Urothelium cell line (cell line): ENCODE data around the gene C1QTNF1.

ENCODE experiments used
- DNase-seq: peaks from one replicate; pipeline ENCODE4 v3.0.0; 2011; ENCODE audit warnings: low spot score, mixed read lengths
- FAIRE-seq: peaks from 2 replicates; lab custom pipeline; 2011; peaks lifted over from hg19 to GRCh38; lab: Jason Lieb, UNC

The C1QTNF1 gene, protein sequence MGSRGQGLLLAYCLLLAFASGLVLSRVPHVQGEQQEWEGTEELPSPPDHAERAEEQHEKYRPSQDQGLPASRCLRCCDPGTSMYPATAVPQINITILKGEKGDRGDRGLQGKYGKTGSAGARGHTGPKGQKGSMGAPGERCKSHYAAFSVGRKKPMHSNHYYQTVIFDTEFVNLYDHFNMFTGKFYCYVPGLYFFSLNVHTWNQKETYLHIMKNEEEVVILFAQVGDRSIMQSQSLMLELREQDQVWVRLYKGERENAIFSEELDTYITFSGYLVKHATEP

DNA sequence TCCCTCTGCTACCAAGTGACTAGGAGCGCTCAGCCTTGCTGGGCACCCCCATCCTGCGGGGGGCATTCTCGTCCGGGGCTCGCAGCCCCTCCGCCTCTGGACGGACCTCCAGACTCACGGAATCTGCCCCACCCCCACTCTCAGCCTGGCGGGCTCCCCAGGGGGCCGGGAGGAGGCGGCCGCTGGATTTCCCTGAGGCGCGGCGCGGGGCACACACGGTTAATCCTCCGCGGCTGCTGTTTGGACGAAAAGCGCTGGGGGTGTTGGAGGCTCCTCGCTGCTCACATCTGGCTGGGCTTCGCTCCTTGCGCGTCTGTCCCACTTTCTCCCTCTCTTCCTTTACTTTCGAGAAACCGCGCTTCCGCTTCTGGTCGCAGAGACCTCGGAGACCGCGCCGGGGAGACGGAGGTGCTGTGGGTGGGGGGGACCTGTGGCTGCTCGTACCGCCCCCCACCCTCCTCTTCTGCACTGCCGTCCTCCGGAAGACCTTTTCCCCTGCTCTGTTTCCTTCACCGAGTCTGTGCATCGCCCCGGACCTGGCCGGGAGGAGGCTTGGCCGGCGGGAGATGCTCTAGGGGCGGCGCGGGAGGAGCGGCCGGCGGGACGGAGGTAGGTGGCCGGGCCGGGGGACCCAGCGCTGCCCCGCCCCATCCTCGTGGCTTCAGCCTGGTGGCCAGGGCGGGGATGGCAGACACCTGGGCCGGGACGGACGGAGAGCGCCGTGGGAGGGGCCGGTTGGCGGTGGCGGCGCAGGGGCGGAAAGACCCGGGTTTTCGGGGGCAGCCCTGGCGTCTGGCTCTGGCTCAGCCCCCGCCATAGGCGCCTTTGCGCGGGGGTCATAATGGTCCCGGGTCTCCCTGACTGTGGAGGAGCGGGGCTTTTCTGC lies at the start of gene C1QTNF1:
Gene C1QTNF1, plus strand, starts transcription at position 284 of the 886 bp plus-strand sequence. CDS start 19,800 bp downstream, outside the sequence.
- DNase-seq (no peak), FAIRE-seq (no peak)

DNA sequence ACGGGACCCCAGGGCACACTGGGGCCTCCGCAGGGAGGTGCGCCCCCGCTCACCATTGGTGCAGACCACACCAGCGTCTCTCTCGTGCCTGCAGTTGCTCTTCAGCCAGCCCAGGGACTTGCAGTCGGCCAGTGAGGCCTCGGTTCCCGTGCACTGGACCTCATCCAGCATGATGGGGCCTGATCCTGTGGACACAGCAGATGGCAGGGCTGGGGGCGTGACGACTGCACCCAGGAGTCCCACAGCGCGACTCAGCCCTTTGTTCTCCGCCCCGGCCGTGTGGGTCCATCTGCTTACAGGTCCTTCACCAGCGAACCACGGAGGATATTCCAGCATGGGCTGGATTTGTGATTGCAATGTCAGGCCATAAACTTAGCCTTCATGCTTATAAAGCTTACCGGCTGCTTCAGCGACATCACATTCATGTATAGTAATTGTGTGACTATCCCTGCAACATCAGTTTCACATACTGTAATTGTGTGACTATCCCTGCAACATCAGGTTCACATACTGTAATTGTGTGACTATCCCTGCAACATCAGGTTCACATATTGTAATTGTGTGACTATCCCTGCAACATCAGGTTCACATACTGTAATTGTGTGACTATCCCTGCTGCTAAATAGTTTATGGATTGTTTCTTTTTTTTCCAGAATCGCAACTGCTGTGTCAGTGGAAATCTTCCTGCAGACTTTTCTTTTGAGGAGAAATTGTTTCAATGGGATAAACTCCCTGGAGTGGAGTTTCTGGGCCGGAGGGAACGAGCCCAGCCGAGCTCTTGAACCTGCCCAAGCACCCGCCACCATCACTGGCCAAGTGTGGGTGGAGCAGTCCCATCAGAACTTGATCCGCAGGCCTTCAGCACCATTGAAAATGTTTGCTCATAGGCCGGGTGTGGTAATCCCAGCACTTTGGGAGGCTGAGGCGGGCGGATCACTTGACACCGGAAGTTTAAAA lies 49.1 kb upstream of the C1QTNF1 start:
- DNase-seq, result no peak
- FAIRE-seq, result peak; percentile 76

DNA sequence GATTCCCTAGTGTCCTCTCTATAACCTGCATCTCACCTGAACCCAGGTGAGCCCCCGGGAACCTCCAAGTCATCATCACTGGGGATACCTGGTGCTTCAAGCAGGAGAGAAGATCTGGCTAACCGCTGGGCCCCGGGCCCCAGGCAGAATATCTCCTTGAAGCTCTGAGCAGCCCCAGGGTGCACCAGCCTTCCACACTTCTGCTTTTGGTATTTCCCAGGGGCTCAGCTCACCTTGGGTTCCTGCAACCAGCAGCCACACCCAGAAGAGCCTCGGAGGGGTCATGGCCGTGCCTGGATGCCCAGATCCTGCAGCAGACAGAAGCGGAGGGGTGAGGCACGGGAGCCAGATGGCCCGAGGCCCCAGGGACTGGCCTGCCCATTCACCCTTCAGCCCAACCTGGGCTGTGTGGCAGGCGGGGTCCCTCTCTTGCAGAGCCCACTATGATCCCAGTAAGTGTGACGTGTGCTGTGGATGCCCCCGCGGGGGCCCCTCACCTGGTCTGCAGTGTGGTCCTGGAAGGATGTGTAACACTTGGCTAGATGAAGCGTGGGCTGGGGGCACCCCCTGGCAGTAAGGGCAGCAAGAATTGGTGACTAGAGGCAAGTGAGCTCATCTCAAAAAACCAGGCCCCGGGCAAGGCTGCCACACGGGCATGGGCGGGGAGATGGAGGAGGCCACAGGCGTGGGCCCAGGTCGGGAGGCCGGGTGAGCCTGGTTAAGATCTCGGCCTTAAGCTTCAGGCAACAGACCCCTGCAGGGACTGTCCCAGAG lies 46.9 kb upstream of the C1QTNF1 start:
- no peak for DNase-seq

DNA sequence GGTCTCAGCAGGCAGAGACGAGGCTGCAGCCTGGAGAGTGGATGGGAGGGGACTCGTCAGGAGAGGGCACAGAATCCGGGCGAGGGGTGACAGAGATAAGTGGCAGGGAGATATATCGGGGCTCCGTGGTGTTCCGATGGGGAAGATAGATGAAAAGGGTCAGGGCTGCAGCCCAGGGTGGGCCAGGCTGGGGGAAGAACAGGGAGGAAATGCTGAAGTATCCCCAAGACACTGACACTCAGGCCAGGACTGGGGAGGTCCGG lies 46.4 kb upstream of the C1QTNF1 start:
- no peak for FAIRE-seq

More for the DNA sequence above, 46.9 kb upstream of the C1QTNF1 start:
- no peak for FAIRE-seq

DNA sequence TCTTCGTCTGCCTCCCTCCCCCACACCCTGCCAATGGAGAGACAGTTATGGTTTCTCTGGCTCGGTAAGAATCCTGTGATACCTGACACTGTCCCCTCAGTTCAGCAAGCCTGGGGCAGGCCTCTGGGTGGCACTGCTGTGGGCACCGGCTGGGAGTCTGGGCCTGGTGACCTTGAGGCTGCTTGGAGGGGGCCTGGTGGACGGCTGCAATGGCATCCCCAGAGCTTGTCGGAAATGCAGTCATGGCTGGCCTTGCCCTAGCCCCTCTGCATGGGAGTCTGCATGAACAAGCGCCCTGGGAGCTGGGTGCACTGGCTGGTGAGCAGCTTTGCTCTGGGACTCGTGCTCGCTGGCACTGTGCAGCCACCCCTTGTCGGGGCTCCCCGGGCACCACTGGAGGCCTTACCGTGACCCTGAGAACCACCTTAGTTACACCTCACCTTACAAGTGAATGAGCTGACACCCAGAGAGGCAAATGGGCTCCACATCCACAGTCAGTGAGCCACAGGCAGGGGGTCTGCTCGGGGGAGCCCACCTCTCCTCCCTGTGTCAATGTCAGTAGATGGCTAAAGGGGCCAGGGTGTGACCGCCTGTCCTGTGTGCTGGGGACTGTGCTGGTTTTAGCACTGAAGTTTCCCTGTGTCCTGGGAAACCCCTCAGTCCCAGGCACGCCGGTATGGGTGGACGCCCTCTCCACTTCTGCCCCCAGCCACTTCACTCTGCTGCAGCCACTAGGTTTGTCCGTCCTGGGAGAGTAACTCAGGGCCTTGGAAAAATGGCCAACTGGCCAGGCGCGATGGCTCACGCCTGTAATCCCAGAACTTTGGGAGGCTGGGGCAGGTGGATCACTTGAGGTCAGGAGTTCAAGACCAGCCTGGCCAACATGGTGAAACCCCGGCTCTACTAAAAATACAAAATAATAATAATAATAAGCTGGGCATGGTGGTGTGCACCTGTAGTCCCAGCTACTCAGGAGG lies 45.7 kb upstream of the C1QTNF1 start:
- no peak for DNase-seq
- peak; percentile 17 for FAIRE-seq

More for the DNA sequence above, 46.4 kb upstream of the C1QTNF1 start:
- no peak for DNase-seq

DNA sequence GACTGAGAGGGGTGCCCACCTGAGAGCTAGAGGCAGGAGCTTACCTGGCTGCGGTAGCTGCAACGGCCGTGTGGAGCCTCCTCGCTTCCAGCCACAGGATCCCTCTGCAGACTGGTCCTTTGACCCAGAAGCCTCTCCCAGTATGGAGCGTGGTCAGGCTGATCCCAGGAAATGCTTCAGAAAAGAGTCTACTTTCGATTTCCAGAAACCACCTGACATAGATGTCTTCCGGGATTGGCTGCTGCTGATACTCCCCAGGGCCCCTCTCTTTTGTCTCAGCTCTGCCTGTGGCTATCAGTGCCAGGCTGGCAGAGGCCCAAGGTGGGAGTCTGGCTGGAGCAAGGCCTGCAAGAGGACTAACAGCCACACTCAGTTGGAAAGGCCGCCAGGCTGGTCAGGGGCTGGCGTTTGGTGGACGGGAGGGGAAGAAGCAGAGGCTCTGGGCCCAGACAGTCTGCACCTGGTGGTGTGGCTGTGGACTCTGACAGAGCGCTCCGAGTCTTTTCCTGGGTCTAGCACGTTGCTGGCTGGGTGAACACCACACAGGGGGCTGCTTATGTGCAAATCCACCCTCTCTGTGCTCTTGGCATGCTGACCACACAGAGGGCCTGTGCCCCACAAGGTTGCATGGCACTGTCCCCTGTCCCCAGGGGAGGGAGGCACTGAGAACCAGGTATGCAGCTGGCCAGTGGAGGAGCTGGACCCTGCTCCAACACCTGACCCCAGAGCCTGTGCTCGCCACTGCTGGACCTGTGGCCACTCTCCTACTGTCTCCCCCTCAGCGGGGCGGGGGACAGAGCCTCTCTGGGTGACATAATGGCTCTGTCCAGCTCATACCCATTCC lies 44.0 kb upstream of the C1QTNF1 start, which contains the start of gene LGALS3BP:
Gene LGALS3BP, minus strand, starts transcription at position 144 of the 844 bp plus-strand sequence. CDS start 2,732 bp downstream, outside the sequence.
- FAIRE-seq, result peak; percentile 73

DNA sequence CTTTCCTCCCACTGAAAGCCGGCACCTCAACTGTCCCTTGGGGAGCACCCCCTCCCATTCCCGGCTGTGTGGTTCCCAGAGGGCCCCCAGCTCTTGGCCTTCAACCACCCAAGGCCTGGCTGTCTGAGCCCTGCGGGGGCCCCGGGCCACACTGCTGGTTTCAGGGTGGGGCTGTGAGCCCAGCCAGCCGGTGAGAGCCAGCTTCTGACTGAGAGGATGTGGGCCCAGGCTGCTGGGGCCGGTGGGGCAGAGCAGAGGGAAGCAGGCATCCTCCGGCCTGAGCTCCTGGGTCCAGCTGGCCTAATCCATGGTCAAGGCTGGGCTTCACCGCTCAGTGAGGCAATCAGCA lies 43.4 kb upstream of the C1QTNF1 start:
- FAIRE-seq, result no peak

More for the DNA sequence above, 44.0 kb upstream of the C1QTNF1 start, which contains the start of gene LGALS3BP:
- DNase-seq, result peak; percentile 93

DNA sequence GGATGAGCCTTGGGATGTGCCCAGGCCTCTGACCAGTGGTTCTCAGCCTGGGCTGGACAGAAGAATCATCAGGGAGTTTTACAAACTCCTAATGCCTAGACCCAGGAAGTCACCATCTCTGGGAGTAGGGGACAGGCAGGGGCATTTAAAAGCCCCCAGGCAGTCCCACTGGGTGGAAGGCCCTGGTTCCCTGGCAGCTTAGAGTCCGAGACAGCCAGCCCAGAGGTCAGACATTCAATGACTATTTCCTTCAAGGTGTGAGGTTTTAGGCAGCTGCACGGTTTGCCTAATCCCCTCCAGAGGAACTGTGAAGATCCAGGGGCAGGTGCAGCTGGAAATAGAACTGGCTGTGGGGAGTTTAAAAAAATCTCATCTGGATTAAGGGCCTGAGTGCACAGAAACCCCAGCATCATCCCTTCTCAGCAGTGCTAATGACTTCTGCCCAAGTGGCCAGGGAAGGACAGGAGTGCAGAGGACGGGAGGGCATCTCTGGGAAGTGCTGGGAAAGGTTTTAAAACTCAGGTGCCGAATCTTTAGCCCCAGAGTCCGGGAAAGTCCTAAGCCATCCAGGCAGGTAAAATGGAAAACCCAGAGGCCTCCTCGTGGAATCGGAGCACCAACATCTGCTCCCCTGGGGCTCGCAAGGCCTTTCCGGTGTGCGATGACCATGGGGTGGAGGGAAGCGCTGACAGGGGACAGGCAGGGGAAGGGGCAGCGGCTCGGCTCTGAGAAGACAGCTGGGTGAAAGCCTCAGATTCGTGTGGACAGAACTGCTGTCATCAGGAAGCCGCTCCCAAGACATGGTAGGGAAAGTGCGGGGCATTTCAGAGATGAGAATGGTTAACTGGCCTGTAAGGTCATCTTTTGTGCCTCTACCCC lies 42.7 kb upstream of the C1QTNF1 start:
- no peak for FAIRE-seq
- DNase-seq, result no peak

More for the DNA sequence above, 43.4 kb upstream of the C1QTNF1 start:
- DNase-seq, result no peak

DNA sequence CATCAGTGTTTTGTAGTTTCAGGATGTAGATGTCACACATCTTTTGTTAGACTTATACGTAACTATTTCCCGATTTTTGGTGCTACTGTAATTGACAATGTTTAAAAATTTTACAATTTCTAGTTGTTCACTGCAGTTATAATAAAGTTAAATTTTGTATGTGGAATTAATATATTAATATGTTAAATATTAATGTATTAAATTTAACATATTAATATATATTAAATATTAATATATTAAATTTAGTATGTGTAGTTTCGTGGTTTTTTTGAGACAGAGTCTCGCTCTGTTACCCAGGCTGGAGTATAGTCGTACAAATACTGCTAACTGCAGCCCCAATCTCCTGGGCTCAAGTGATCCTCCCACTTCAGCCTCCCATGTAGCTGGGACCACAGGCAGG lies 38.6 kb upstream of the C1QTNF1 start:
- no peak for DNase-seq
- FAIRE-seq, result no peak

DNA sequence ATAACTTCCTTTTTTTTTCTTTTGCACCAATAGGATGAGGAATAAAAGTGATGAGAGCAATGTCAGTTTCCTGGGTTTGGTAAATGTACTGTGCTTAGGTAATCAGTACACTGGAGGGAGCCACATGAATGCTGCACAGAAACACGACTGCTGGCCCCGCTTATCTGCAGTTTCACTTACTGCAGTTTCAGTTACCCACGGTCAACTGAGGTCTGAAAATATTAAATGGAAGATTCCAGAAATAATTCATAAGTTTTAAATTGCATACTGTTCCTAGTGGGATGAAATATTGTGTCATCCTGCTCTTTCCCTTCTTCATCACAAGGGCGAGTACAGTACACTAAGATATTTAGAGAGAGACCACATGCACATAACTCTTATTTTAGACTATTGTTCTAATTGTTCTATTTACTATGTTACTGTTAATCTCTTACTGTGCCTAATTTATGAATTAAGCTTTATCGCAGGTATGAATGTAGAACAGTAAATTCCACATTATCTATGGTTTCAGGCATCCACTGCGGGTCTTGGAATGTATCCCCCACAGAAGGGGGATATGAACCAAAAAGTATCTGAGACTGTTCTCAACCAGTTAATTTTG lies 37.8 kb upstream of the C1QTNF1 start:
- FAIRE-seq, result no peak

DNA sequence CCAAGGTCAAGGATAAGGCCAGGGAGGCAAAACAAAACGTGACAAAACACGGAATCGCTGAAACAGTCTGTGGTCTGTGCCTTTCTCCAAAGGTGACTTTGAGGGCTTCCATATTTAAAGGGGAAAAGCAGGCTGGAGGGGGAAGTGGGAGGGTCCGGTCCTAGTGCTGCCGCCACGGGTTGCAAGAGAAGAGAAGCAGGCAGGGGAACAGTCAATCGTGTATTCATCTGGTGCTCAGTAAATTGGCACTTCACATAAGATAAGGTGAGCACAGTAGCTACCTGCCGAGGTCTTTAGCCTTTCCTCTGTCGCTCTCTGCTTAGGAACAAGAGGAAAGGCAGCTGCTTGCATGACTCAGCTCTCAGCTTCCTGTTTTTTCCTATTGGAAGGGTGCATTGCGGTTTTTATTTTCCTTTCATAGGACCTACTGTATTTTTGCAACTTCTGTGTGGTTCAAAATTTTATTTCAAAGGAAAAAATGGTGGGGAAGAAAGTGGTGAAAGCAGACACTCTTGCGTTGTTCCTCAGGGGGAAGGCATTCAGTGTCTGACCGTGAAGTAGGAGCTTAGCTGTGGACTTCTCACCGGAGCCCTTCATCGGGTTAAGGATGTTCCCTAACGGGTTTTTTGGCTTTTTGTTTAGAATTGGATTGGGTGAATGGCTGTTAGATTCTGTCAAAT lies 37.2 kb upstream of the C1QTNF1 start:
- FAIRE-seq (no peak), DNase-seq (peak; percentile 61)

More for the DNA sequence above, 37.8 kb upstream of the C1QTNF1 start:
- no peak for DNase-seq

DNA sequence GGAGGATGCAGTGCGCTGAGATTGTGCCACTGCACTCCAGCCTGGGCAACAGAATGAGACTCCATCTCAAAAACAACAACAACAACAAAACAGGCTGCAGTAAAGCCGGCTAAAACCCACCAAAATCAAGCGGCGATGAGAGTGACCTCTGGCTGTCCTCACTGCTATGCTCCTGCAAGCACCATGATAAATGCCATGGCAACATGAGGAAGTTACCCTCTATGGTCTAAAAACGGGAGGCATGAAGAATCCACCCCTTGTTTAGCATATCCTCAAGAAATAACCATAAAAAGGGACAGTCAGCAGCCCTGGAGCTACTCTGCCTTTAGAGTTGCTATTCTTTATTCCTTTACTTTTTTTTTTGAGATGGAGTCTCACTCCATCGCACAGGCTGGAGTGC lies 35.8 kb upstream of the C1QTNF1 start:
- no peak for FAIRE-seq
- no peak for DNase-seq

DNA sequence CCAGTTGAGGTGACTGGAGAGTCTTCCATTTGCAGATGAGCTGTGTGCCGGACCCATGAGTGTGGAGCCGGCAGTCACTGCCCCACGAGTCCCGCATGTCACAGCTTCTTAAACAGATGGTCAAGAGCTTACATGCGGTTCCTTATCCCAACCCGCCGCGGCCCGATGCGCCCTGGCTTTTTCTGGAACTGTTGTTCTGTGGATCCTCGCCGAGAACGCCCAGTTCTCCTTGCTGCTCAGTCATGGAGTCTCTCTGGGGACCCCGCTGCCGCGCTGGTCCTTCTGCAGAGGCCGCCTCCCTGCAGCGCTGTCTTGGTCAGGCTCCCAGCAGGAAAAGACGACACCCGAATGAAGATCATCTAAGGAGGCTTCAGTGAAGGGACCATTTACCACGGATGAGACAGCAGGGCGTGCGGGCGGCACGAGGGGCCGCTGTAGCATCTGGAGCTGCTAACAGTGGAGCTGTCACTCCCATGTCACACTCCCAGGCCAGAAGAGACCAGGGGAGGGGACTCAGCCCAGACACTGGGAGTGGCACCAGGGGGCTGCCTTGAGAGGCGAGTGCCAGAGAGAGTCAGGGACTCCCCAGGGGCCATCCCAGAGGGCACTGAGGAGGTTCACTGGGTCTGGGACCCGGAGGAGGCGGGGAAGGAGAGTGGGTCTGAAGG lies 33.5 kb upstream of the C1QTNF1 start:
- FAIRE-seq (no peak), DNase-seq (no peak)

DNA sequence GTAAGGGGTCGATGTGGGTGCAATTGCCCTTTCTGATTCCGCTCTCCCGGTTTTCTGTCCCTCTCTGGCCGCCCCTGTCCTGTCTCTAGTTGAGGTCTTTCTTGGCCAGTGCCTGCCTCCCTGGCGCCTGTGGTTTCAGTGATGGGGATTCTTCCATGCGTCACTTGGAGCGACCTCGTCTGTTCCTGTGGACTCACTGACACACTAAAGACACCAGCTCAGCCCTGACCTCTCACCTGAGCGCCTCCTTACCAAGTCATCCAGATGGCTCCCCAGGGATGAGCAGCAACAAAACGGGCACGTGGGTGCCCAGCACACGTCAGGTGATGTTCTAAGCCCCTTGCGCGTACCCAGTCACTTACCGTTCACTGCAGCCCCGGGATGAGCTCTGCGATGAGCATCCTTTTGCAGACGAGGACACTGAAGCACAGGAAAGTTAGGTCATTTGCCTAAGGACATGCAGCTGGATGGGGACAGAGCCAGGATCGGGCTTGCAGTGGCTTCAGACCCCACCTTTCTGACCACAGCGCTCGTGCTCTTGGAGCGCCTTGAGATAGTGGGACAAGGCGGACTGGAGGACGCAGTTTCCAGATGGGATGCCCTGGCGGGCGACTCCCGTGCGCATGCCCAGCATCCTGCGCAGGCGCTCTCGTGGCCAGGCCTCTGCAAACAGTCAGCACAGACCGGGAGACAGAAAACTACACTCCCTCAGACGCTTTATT lies 32.8 kb upstream of the C1QTNF1 start:
- FAIRE-seq (peak; percentile 17), DNase-seq (no peak)
